Midbrain (tissue), 1 donor: ENCODE results near the gene DOCK4.

Source experiments
- DNase-seq: peaks from one replicate; lab custom pipeline; 2025; lab: John Stamatoyannopoulos, UW

DOCK4 gene

GRCh38 chr7:112076324-112076723, 129.9 kb downstream of the DOCK4 start:
- DNase-seq = no peak

GRCh38 chr7:112074464-112074863, 131.7 kb downstream of the DOCK4 start:
- no peak for DNase-seq

GRCh38 chr7:112073530-112073929, 132.7 kb downstream of the DOCK4 start:
- no peak for DNase-seq

- DNase-seq = no peak
Observed at GRCh38 chr7:112072541-112073245, 133.5 kb downstream of the DOCK4 start.

GRCh38 chr7:112071856-112072255, 134.3 kb downstream of the DOCK4 start:
- no peak for DNase-seq

GRCh38 chr7:112070674-112071256, 135.4 kb downstream of the DOCK4 start:
- DNase-seq = no peak

GRCh38 chr7:112069879-112070321, 136.3 kb downstream of the DOCK4 start:
- no peak for DNase-seq

GRCh38 chr7:112068967-112069366, 137.2 kb downstream of the DOCK4 start:
- no peak for DNase-seq

- no peak for DNase-seq
Observed at GRCh38 chr7:112067632-112068540, 138.3 kb downstream of the DOCK4 start.

- DNase-seq = no peak
Observed at GRCh38 chr7:112067200-112067599, 139.0 kb downstream of the DOCK4 start.

- DNase-seq = no peak
Observed at GRCh38 chr7:112065758-112066157, 140.4 kb downstream of the DOCK4 start.

- no peak for DNase-seq
Observed at GRCh38 chr7:112064627-112065385, 141.4 kb downstream of the DOCK4 start.

GRCh38 chr7:112063974-112064373, 142.2 kb downstream of the DOCK4 start:
- no peak for DNase-seq

- no peak for DNase-seq
Observed at GRCh38 chr7:112061051-112061450, 145.1 kb downstream of the DOCK4 start.

- DNase-seq = no peak
Observed at GRCh38 chr7:112060625-112061024, 145.6 kb downstream of the DOCK4 start.

GRCh38 chr7:112059675-112060074, 146.5 kb downstream of the DOCK4 start:
- no peak for DNase-seq

GRCh38 chr7:112058686-112059085, 147.5 kb downstream of the DOCK4 start:
- no peak for DNase-seq

- no peak for DNase-seq
Observed at GRCh38 chr7:112056409-112056808, 149.8 kb downstream of the DOCK4 start.

GRCh38 chr7:112053737-112054069, 152.5 kb downstream of the DOCK4 start:
- DNase-seq = no peak

GRCh38 chr7:112052993-112053736, 153.0 kb downstream of the DOCK4 start:
- no peak for DNase-seq

GRCh38 chr7:112052498-112052897, 153.7 kb downstream of the DOCK4 start:
- DNase-seq = no peak
